Ishikawa (cell line): ENCODE data around the gene PCDHGB1.
A peak's percentile ranks its signal among the peaks of the same experiment; 100 is the strongest.

Experiments used
- CEBPB ChIP-seq: IDR thresholded peaks from 2 replicates; pipeline ENCODE4 v1.6.1; 2012
- CREB1 ChIP-seq: IDR thresholded peaks from 2 replicates; pipeline ENCODE4 v1.6.1; 2012; ENCODE audit warnings: low read depth
- EGR1 ChIP-seq: IDR thresholded peaks from 2 replicates; pipeline ENCODE4 v1.6.1; 2012
- EP300 ChIP-seq: IDR thresholded peaks from 2 replicates; pipeline ENCODE4 v1.6.1; 2012; ENCODE audit warnings: borderline replicate concordance
- NFIC ChIP-seq: IDR thresholded peaks from 2 replicates; pipeline ENCODE4 v1.6.1; 2012
- RAD21 ChIP-seq: IDR thresholded peaks from 2 replicates; pipeline ENCODE4 v1.6.1; 2012; ENCODE audit warnings: low read depth
- TAF1 ChIP-seq: IDR thresholded peaks from 2 replicates; pipeline ENCODE4 v1.6.1; 2012; ENCODE audit warnings: low read depth, mild to moderate bottlenecking
- TCF12 ChIP-seq: IDR thresholded peaks from 2 replicates; pipeline ENCODE4 v1.6.1; 2012; ENCODE audit warnings: low read depth
- TEAD4 ChIP-seq: IDR thresholded peaks from 2 replicates; pipeline ENCODE4 v1.6.1; 2012
- YY1 ChIP-seq: IDR thresholded peaks from 2 replicates; pipeline ENCODE4 v1.6.1; 2012; ENCODE audit warnings: low read depth
- ZBTB7A ChIP-seq: IDR thresholded peaks from 2 replicates; pipeline ENCODE4 v1.6.1; 2012; ENCODE audit warnings: low read depth
- TF ChIP-seq, protein P1 (sequence below): IDR thresholded peaks from 2 replicates; pipeline ENCODE4 v1.6.1; 2012
- TF ChIP-seq, protein P2 (sequence below): IDR thresholded peaks from 2 replicates; pipeline ENCODE4 v1.6.1; 2012
- TF ChIP-seq, protein P3 (sequence below): IDR thresholded peaks from 2 replicates; pipeline ENCODE4 v1.6.1; 2012; ENCODE audit warnings: low read depth, mild to moderate bottlenecking

Gene PCDHGB1

DNA sequence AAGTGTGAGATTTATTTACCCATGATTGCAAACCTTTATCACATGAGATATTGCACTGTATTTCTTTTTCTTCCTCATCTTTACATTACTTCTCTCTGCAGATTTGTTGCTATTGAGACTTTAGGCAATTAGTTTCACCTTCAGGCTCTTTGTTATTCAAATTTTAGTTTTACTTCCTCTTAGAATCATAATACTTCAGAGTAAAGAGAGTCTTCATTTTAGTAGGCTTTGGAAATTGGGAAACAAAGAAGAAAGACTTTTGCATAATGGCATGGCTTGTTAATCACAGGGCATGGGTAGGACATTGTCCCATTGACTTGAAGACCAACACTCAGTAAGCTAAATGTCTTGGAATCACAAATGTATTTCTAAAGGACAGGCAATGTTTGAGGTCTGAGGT lies 12.8 kb downstream of the PCDHGB1 start:
- TF ChIP-seq, protein P1, sequence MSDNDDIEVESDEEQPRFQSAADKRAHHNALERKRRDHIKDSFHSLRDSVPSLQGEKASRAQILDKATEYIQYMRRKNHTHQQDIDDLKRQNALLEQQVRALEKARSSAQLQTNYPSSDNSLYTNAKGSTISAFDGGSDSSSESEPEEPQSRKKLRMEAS: no peak
- TF ChIP-seq, protein P2, sequence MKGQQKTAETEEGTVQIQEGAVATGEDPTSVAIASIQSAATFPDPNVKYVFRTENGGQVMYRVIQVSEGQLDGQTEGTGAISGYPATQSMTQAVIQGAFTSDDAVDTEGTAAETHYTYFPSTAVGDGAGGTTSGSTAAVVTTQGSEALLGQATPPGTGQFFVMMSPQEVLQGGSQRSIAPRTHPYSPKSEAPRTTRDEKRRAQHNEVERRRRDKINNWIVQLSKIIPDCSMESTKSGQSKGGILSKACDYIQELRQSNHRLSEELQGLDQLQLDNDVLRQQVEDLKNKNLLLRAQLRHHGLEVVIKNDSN: no peak
- TF ChIP-seq YY1 (no peak), CREB1 (no peak), RAD21 (no peak), NFIC (no peak), EGR1 (no peak), EP300 (no peak), CEBPB (no peak), TEAD4 (no peak)

DNA sequence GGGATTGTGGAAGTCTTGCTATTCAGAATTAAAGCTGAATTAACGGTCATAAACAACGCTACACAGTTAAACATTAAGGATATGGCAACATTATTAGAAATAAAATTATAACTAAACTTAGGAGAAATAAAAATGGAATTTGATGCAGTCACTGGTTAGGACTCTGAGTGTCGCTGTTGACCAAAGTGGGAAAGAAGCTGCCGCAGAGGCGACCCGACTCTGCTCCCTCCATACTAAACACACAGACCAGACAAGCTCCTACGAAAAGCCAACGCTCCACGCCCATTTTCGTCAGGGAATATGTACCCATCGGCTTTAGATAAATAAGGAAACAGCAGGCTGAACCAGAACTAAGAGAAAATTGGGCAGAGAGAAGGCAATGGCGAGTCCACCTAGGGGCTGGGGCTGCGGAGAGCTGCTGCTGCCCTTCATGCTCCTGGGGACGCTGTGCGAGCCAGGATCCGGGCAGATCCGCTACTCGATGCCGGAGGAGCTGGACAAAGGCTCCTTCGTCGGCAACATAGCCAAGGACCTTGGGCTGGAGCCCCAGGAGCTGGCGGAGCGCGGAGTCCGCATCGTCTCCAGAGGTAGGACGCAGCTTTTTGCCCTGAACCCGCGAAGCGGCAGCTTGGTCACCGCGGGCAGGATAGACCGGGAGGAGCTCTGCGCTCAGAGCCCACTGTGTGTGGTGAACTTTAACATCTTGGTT lies 14.2 kb downstream of the PCDHGB1 start, which contains the start of gene PCDHGA5:
PCDHGA5 (plus strand) TSS at position 211 of the 709 bp plus-strand sequence; CDS start at position 380, 169 bp downstream.
- TF ChIP-seq EP300 (no peak), TCF12 (no peak), TAF1 (no peak), CREB1 (no peak), ZBTB7A (no peak), YY1 (no peak), NFIC (no peak)
- TF ChIP-seq, protein P1: no peak
- TF ChIP-seq, protein P3, sequence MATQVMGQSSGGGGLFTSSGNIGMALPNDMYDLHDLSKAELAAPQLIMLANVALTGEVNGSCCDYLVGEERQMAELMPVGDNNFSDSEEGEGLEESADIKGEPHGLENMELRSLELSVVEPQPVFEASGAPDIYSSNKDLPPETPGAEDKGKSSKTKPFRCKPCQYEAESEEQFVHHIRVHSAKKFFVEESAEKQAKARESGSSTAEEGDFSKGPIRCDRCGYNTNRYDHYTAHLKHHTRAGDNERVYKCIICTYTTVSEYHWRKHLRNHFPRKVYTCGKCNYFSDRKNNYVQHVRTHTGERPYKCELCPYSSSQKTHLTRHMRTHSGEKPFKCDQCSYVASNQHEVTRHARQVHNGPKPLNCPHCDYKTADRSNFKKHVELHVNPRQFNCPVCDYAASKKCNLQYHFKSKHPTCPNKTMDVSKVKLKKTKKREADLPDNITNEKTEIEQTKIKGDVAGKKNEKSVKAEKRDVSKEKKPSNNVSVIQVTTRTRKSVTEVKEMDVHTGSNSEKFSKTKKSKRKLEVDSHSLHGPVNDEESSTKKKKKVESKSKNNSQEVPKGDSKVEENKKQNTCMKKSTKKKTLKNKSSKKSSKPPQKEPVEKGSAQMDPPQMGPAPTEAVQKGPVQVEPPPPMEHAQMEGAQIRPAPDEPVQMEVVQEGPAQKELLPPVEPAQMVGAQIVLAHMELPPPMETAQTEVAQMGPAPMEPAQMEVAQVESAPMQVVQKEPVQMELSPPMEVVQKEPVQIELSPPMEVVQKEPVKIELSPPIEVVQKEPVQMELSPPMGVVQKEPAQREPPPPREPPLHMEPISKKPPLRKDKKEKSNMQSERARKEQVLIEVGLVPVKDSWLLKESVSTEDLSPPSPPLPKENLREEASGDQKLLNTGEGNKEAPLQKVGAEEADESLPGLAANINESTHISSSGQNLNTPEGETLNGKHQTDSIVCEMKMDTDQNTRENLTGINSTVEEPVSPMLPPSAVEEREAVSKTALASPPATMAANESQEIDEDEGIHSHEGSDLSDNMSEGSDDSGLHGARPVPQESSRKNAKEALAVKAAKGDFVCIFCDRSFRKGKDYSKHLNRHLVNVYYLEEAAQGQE: no peak
- TF ChIP-seq, protein P2: no peak

DNA sequence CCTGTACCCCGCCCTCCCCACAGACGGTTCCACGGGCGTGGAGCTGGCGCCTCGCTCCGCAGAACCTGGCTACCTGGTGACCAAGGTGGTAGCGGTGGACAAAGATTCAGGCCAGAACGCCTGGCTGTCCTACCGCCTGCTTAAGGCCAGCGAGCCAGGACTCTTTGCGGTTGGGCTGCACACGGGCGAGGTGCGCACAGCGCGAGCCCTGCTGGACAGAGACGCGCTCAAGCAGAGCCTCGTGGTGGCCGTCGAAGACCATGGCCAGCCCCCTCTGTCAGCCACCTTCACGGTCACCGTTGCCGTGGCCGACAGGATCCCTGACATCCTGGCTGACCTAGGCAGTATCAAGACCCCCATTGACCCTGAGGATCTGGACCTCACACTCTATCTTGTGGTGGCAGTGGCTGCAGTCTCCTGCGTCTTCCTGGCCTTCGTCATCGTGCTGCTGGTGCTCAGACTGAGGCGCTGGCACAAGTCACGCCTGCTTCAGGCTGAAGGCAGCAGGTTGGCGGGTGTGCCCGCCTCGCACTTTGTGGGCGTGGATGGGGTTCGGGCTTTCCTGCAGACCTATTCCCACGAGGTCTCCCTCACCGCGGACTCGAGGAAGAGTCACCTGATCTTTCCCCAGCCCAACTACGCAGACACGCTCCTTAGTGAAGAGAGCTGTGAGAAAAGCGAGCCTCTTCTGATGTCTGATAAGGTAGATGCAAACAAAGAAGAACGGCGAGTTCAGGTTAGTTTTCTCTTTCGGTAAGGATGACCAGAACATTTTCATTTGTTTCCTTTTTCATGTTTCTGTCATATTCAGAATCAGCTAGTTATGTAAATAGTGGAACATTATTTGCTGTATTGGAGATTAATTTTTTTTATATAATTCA lies 16.4 kb downstream of the PCDHGB1 start:
- TF ChIP-seq EP300 (no peak), ZBTB7A (no peak), EGR1 (no peak)
- TF ChIP-seq, protein P3: no peak

DNA sequence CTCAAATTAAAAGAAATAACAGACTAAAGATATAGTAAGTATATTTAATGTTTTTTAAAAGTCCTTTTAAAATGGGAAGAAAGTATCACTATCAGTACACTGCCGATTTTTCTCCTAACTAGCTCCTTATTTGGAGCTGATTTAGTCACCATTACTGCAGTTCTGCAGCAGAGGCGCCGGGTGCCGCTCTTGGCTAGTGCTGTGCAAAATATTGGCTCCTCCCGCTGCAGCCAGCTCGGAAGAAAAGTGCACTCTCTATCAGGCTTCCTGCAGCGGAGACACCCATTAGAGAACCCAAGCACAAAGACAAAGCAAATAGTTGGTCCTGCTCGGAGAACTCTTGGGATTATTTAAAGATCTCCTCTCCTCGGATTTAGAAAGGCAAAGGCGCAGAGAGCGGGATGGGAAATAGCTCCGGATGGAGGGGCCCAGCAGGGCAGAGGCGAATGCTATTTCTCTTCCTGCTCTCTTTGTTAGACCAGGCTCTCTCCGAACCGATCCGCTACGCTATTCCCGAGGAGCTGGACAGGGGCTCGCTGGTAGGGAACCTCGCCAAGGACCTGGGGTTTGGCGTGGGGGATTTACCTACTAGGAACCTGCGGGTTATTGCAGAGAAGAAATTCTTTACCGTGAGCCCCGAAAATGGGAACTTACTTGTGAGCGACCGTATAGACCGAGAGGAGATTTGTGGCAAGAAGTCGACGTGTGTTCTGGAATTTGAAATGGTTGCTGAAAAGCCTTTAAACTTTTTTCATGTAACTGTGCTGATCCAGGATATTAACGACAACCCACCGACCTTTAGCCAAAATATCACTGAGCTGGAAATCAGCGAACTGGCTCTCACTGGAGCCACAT lies 20.3 kb downstream of the PCDHGB1 start, which contains the start of gene PCDHGB3:
PCDHGB3 (plus strand) TSS at position 249 of the 855 bp plus-strand sequence; CDS start at position 402, 153 bp downstream.
- TF ChIP-seq RAD21: peak; percentile 22; the same call in 1 of the 2 replicates
- TF ChIP-seq, protein P3: no peak
